ENCODE results near the gene VDR. TPM values are rescaled to one million over a fixed set of nuclear protein-coding genes. Genes with fewer than 3 reads are reported as not detected.
"Not testable (repeated sequence)": the region's sequence is repeated elsewhere in the genome, so short reads cannot be mapped to it uniquely, and the experiment has no call there.

The VDR gene
- total RNA-seq, 2 donors from 2014 or later, result 1.3 to 3.1 TPM

- DNase-seq (no peak), ATAC-seq (no peak)
- H3K27me3 ChIP-seq, result no peaks in the 10 kb centered on the region
- WGBS, 2 donors, result 68 to 83% methylated on average over 1 to 3 of the region's 3 CpGs
- no peaks in the 10 kb centered on the region for H3K9me3 ChIP-seq
- no peak for TF ChIP-seq POLR2A (IDR thresholded peaks at IDR 0.05)
- TF ChIP-seq, protein P1, sequence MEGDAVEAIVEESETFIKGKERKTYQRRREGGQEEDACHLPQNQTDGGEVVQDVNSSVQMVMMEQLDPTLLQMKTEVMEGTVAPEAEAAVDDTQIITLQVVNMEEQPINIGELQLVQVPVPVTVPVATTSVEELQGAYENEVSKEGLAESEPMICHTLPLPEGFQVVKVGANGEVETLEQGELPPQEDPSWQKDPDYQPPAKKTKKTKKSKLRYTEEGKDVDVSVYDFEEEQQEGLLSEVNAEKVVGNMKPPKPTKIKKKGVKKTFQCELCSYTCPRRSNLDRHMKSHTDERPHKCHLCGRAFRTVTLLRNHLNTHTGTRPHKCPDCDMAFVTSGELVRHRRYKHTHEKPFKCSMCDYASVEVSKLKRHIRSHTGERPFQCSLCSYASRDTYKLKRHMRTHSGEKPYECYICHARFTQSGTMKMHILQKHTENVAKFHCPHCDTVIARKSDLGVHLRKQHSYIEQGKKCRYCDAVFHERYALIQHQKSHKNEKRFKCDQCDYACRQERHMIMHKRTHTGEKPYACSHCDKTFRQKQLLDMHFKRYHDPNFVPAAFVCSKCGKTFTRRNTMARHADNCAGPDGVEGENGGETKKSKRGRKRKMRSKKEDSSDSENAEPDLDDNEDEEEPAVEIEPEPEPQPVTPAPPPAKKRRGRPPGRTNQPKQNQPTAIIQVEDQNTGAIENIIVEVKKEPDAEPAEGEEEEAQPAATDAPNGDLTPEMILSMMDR (IDR thresholded peaks at IDR 0.05), result no peak
- intact Hi-C loops (cut with DNase I), result no loop called here
- peak overlapping the region in 3 of 4 donors; percentile 94 to 95 (median 95) for H3K27ac ChIP-seq
- H3K36me3 ChIP-seq (replicated peaks in 1 of 2; ENCODE audit: insufficient read depth in 1 of 2, low read depth in 2 of 2), result no peaks in the 10 kb centered on the region
- H3K4me1 ChIP-seq, result peaks cover 59% of the 10 kb centered on the region
- H3K4me3 ChIP-seq, result no peak overlapping the region
Observed at GRCh38 chr12:47818007-47818376, 86.8 kb downstream of the VDR start.

GRCh38 chr12:47817272-47818006 is 87.4 kb downstream of the VDR start:
- intact Hi-C loops (cut with DNase I), result no loop called here
- H3K27ac ChIP-seq, result peak overlapping the region in 3 of 4 donors; percentile 94 to 95 (median 95)

DNA sequence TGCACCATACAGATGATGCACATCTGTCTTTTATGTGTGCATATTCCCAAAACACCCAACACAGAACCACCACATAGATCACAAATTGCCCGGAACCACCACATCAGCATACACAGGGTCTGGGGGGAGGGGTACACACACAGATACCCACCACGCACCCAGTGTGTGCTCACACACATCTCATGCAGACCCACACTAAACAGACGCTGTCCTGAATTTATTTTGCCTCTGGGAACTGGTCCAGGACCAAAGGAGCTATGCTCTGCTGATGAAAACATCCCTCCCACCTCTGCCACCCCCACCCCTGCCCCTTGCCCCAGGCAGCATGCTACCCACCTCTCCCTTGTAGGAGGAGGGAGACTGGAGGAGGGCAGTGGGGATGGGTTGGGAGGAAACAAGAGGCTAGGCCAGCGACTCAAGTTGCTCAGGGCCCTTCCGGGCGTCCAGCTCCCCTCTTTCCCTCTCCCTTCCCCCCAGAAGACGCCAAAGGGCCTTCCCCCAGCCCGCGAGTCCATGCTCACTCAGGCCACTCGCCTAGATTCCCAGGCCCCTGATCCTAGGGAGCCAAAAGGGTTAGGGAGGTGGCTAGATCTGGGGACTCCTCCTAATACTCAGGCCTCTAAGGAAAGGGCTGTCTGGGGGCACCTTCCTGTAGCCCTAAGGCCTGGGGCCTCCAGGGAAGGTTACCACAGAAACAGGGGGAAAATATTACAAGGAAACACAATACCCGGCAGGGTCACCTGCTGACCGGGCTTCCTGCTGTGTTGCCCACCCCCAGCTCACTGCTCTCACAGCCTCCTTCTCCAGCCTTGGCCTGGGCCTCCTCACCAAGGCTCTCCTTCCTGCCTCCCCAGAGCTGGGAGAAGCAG is 88.2 kb downstream of the VDR start:
- H3K4me1 ChIP-seq, result peaks cover 70% of the 10 kb centered on the region

More at GRCh38 chr12:47817272-47818006, 87.4 kb downstream of the VDR start:
- H3K27me3 ChIP-seq, result no peaks in the 10 kb centered on the region
- WGBS, 2 donors, result 60 to 64% methylated on average over 5 to 7 of the region's 7 CpGs
- no peaks in the 10 kb centered on the region for H3K9me3 ChIP-seq
- no peaks in the 10 kb centered on the region for H3K36me3 ChIP-seq (replicated peaks in 1 of 2; ENCODE audit: insufficient read depth in 1 of 2, low read depth in 2 of 2)
- H3K4me1 ChIP-seq, result peaks cover 64% of the 10 kb centered on the region
- ATAC-seq, result no peak
- H3K4me3 ChIP-seq, result no peak overlapping the region
- TF ChIP-seq POLR2A (IDR thresholded peaks at IDR 0.05), result peak in 1 of 3 donors; percentile 13
- TF ChIP-seq, protein P1 (IDR thresholded peaks at IDR 0.05), result no peak
- DNase-seq, result no peak

GRCh38 chr12:47815447-47815846 is 89.3 kb downstream of the VDR start:
- peak overlapping the region in 3 of 4 donors; percentile 2 to 95 (median 94) for H3K27ac ChIP-seq
- WGBS, 2 donors, result 92 to 94% methylated on average over 5 of the region's 5 CpGs

More for the DNA sequence above, 88.2 kb downstream of the VDR start:
- no peak overlapping the region for H3K4me3 ChIP-seq
- 54 to 62% methylated on average over 5 to 12 of the region's 12 CpGs for WGBS, 2 donors
- no peaks in the 10 kb centered on the region for H3K9me3 ChIP-seq
- peak overlapping the region in 3 of 4 donors; percentile 94 to 95 (median 95) for H3K27ac ChIP-seq
- TF ChIP-seq POLR2A (IDR thresholded peaks at IDR 0.05), result no peak
- TF ChIP-seq, protein P1 (IDR thresholded peaks at IDR 0.05), result no peak
- H3K36me3 ChIP-seq (replicated peaks in 1 of 2; ENCODE audit: insufficient read depth in 1 of 2, low read depth in 2 of 2), result no peaks in the 10 kb centered on the region
- intact Hi-C loops (cut with DNase I), result no loop called here
- H3K27me3 ChIP-seq, result no peaks in the 10 kb centered on the region
- no peak for DNase-seq
- ATAC-seq, result no peak

GRCh38 chr12:47814539-47815170 is 90.1 kb downstream of the VDR start:
- ATAC-seq (no peak), DNase-seq (no peak)
- Histone ChIP-seq H3K4me1 (peaks cover 72% of the 10 kb centered on the region), H3K36me3 (replicated peaks in 1 of 2; ENCODE audit: insufficient read depth in 1 of 2, low read depth in 2 of 2) (no peaks in the 10 kb centered on the region), H3K27ac (peak overlapping the region; percentile 84 to 95 (median 91)), H3K4me3 (no peak overlapping the region), H3K27me3 (no peaks in the 10 kb centered on the region), H3K9me3 (no peaks in the 10 kb centered on the region)
- 63 to 72% methylated on average over 3 of the region's 3 CpGs for WGBS, 2 donors
- intact Hi-C loops (cut with DNase I), result no loop called here
- TF ChIP-seq, protein P1 (IDR thresholded peaks at IDR 0.05), result no peak
- TF ChIP-seq POLR2A (IDR thresholded peaks at IDR 0.05), result no peak

More at GRCh38 chr12:47815447-47815846, 89.3 kb downstream of the VDR start:
- H3K9me3 ChIP-seq; H3K36me3 ChIP-seq (replicated peaks in 1 of 2; ENCODE audit: insufficient read depth in 1 of 2, low read depth in 2 of 2); ATAC-seq; DNase-seq; H3K27me3 ChIP-seq; H3K4me3 ChIP-seq; intact Hi-C loops (cut with DNase I): not testable (repeated sequence)
- H3K4me1 ChIP-seq, result peaks cover 68% of the 10 kb centered on the region
